Globus pallidus (tissue), 1 donor: ENCODE data around the gene CACNA1D.
"Not testable (repeated sequence)": the region's sequence is repeated elsewhere in the genome, so short reads cannot be mapped to it uniquely, and the experiment has no call there.

Source experiments
- DNase-seq: peaks from one replicate; pipeline ENCODE4 v3.0.0-alpha.2; 2015; ENCODE audit warnings: low spot score

Gene CACNA1D

GRCh38 chr3:53616971-53617892 lies 122.8 kb downstream of the CACNA1D start:
- DNase-seq = no peak

- no peak for DNase-seq
These were observed 123.6 kb downstream of the CACNA1D start for GRCh38 chr3:53617893-53618523.

- DNase-seq = no peak
These were observed 124.1 kb downstream of the CACNA1D start for GRCh38 chr3:53618524-53618906.

GRCh38 chr3:53618936-53619335 lies 124.5 kb downstream of the CACNA1D start:
- DNase-seq = no peak

GRCh38 chr3:53624061-53624857 lies 129.8 kb downstream of the CACNA1D start:
- no peak for DNase-seq

GRCh38 chr3:53626876-53627275 lies 132.5 kb downstream of the CACNA1D start:
- no peak for DNase-seq

- DNase-seq = no peak
These were observed 134.4 kb downstream of the CACNA1D start for GRCh38 chr3:53628536-53629401.

GRCh38 chr3:53629402-53629723 lies 135.0 kb downstream of the CACNA1D start:
- no peak for DNase-seq

GRCh38 chr3:53630547-53630946 lies 136.1 kb downstream of the CACNA1D start:
- no peak for DNase-seq

GRCh38 chr3:53633197-53633787 lies 138.9 kb downstream of the CACNA1D start:
- no peak for DNase-seq

- no peak for DNase-seq
These were observed 140.6 kb downstream of the CACNA1D start for GRCh38 chr3:53635041-53635440.

- not testable (repeated sequence) for DNase-seq
These were observed 144.4 kb downstream of the CACNA1D start for GRCh38 chr3:53638806-53639205.

GRCh38 chr3:53641397-53641796 lies 147.0 kb downstream of the CACNA1D start:
- DNase-seq = no peak

- DNase-seq = no peak
These were observed 147.8 kb downstream of the CACNA1D start for GRCh38 chr3:53642211-53642610.

- DNase-seq = no peak
These were observed 149.3 kb downstream of the CACNA1D start for GRCh38 chr3:53643757-53644156.

- DNase-seq = no peak
These were observed 151.3 kb downstream of the CACNA1D start for GRCh38 chr3:53645754-53646153.

GRCh38 chr3:53646723-53647122 lies 152.3 kb downstream of the CACNA1D start:
- DNase-seq = no peak

GRCh38 chr3:53649816-53650215 lies 155.4 kb downstream of the CACNA1D start:
- no peak for DNase-seq

- DNase-seq = no peak
These were observed 156.0 kb downstream of the CACNA1D start for GRCh38 chr3:53650424-53650823.

- no peak for DNase-seq
These were observed 156.7 kb downstream of the CACNA1D start for GRCh38 chr3:53650928-53651661.

- no peak for DNase-seq
These were observed 157.5 kb downstream of the CACNA1D start for GRCh38 chr3:53651927-53652326.
